LNCAP (cell line): Measurements from ENCODE around the gene SLC38A8.

Experiments
- CTCF ChIP-seq: fragments of 450-650 bp; IDR thresholded peaks from 2 replicates; pipeline ENCODE4 v1.5.1; 2017; ENCODE audit warnings: mild to moderate bottlenecking

The SLC38A8 gene

GRCh38 chr16:84040823-84041820, 1.5 kb downstream of the SLC38A8 start:
- TF ChIP-seq CTCF = no peak

- TF ChIP-seq CTCF = no peak
Observed at GRCh38 chr16:84040226-84040822, 2.3 kb downstream of the SLC38A8 start.

GRCh38 chr16:84039696-84040095, 2.9 kb downstream of the SLC38A8 start:
- TF ChIP-seq CTCF = no peak

- no peak for TF ChIP-seq CTCF
Observed at GRCh38 chr16:84038469-84038868, 4.1 kb downstream of the SLC38A8 start.

- no peak for TF ChIP-seq CTCF
Observed at GRCh38 chr16:84036982-84037425, 5.6 kb downstream of the SLC38A8 start.

GRCh38 chr16:84036131-84036530, 6.5 kb downstream of the SLC38A8 start:
- no peak for TF ChIP-seq CTCF

- TF ChIP-seq CTCF = no peak
Observed at GRCh38 chr16:84034516-84034915, 8.1 kb downstream of the SLC38A8 start.
